IPS DF 6.9 (cell line): Measurements from ENCODE around the gene WDFY4.

Source experiments
- DNase-seq: peaks from one replicate; pipeline ENCODE4 v3.0.0-alpha.2; 2013; ENCODE audit warnings: low read depth, low spot score
- H3K27ac ChIP-seq: one replicate; pipeline ENCODE4 v1.5.1; 2013; ENCODE audit warnings: low read length, control low read depth
- H3K27me3 ChIP-seq: 2 replicates; pipeline ENCODE4 v1.6.1; 2013; ENCODE audit warnings: mild to moderate bottlenecking, low read length; ENCODE audit not compliant: control insufficient read depth, insufficient read depth
- H3K36me3 ChIP-seq: 2 replicates; pipeline ENCODE4 v1.6.1; 2013; ENCODE audit warnings: low read length; ENCODE audit not compliant: control insufficient read depth, insufficient read depth
- H3K4me1 ChIP-seq: 2 replicates; pipeline ENCODE4 v1.6.1; 2013; ENCODE audit warnings: low read length; ENCODE audit not compliant: control insufficient read depth, insufficient read depth
- H3K4me3 ChIP-seq: 2 replicates; pipeline ENCODE4 v1.5.1; 2013; ENCODE audit warnings: mild to moderate bottlenecking, low read length
- H3K9me3 ChIP-seq: 2 replicates; pipeline ENCODE4 v1.6.1; 2013; ENCODE audit warnings: low read length, inconsistent platforms; ENCODE audit not compliant: control insufficient read depth, insufficient read depth
- WGBS: extraction: QIAGEN DNeasy Blood & Tissue Kit; methylation state at CpG from one replicate; pipeline ENCODE4 v1.1.7; 2013; ENCODE audit warnings: mixed read lengths, missing lambda C conversion rate; ENCODE audit not compliant: insufficient read length, insufficient coverage; 5-methylcytosine and 5-hydroxymethylcytosine counted together

Gene WDFY4

DNA sequence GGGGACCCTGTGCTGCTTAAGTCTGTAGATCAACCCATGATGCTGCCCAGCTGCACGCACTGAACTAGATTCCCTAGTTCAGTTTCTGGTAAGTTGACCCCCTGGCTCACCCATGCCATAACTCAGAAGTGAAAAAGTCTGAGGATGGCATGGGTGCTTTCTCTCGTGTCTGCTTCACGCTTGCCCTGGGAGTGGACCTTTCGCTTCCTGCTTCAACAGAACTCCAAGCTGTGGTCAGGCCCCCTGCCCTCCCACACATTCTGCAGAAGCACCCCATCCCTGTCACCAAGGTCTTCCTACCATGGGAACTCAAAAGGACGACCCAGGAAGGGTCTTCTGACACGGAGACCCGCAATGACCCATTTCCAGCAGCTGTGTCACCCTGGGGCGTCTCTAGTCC, 215.1 kb downstream of the WDFY4 start:
- Histone ChIP-seq H3K36me3 (no peaks in the 10 kb centered on the region), H3K27me3 (no peaks in the 10 kb centered on the region), H3K4me1 (no peaks in the 10 kb centered on the region), H3K27ac (no peak overlapping the region), H3K9me3 (no peaks in the 10 kb centered on the region), H3K4me3 (no peak overlapping the region)
- no peak for DNase-seq
- WGBS: no CpG with 5 or more reads among the region's 8 CpGs

DNA sequence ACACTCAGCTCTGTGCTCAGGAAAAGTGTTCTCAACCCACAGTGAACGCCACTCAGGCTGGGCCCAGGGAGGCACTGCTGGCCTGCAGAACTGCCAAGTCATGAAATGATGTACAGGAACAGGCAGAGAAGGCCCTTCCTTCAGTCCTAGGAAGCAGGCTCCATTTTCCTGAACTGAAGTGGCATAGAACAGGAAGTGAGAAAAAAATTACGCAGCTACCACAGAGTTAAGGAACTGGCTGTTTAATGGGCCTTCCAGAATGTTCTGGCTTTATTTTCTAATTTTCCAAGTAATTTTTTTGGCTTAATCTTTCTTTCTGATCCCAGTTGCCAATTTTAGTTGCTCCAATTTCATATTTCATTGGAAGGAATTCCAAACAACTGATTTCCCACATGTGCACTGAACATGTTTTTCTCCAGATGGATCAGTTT, 215.7 kb downstream of the WDFY4 start:
- no peaks in the 10 kb centered on the region for H3K9me3 ChIP-seq
- no peaks in the 10 kb centered on the region for H3K36me3 ChIP-seq
- no peaks in the 10 kb centered on the region for H3K4me1 ChIP-seq
- no peaks in the 10 kb centered on the region for H3K27me3 ChIP-seq
- no peak for DNase-seq
- WGBS: no CpG with 5 or more reads among the region's 2 CpGs
- no peak overlapping the region for H3K4me3 ChIP-seq
- no peak overlapping the region for H3K27ac ChIP-seq

DNA sequence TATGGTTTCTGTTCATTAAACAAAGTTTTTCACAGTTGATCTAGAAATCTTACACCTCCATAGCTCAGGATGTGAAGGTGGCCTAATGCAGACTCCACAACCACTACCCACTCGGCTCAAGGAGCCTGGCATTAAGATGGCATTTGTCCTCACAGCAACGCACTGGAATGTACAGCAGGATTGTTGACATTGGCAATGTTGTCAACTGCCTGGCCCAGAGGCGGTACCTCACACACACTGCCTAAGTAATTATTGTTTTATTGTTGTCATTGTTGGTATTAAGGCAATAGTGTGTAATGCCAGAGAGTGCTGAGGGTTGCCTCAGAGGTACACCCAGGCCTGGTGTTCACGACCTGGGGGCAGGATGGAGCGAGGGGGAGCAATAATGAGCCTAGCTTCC, 216.6 kb downstream of the WDFY4 start:
- Histone ChIP-seq H3K27me3 (no peaks in the 10 kb centered on the region), H3K27ac (no peak overlapping the region)

DNA sequence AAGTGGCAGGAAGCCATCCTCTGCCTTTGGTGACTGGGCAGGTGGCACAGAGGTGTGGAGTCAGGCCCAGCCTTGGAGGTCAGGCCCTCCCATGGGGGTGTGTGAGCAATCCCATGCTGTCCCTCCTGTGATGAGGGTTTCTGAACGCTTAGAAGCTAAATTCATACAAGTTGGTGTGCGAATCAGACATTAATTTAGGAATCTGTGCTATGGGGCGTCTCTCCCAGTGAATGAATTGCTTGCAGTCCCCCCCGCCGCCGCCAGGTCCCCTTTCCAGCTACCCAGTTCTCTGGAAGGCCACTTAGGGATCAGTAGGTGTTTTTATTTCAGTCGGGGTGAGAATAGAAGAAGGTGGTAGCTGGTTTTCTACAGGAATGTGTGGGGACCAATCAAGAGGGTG, 217.4 kb downstream of the WDFY4 start:
- WGBS: no CpG with 5 or more reads among the region's 7 CpGs
- Histone ChIP-seq H3K4me1 (no peaks in the 10 kb centered on the region), H3K27ac (no peak overlapping the region), H3K4me3 (no peak overlapping the region), H3K9me3 (no peaks in the 10 kb centered on the region), H3K27me3 (no peaks in the 10 kb centered on the region), H3K36me3 (no peaks in the 10 kb centered on the region)
- DNase-seq: no peak

More for the DNA sequence above, 216.6 kb downstream of the WDFY4 start:
- Histone ChIP-seq H3K36me3 (no peaks in the 10 kb centered on the region), H3K4me3 (no peak overlapping the region), H3K9me3 (no peaks in the 10 kb centered on the region), H3K4me1 (no peaks in the 10 kb centered on the region)
- DNase-seq: no peak
- no CpG with 5 or more reads among the region's 5 CpGs for WGBS

DNA sequence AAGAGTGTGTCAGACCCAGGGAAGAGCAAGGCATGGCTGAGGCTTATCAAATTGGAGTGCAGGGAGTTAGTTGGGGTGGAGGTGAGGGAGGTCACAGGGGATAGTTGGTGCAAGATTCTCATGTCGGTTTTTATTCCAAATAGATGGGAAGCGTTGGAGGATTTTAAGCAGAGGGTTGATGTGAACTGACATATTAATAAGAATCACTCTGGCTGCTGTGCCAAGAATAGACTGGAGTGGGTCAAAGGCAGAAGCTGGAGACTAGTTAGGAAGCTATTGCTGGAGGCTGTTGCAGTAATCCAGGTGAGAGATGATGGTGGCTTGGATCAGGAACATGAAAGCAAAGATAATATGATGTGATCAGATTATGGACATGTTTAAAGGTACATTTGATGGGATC, 218.5 kb downstream of the WDFY4 start:
- Histone ChIP-seq H3K27ac (no peak overlapping the region), H3K4me1 (no peaks in the 10 kb centered on the region), H3K9me3 (no peaks in the 10 kb centered on the region), H3K27me3 (no peaks in the 10 kb centered on the region), H3K36me3 (no peaks in the 10 kb centered on the region), H3K4me3 (no peak overlapping the region)
- DNase-seq: no peak
- no CpG with 5 or more reads among the region's 2 CpGs for WGBS

DNA sequence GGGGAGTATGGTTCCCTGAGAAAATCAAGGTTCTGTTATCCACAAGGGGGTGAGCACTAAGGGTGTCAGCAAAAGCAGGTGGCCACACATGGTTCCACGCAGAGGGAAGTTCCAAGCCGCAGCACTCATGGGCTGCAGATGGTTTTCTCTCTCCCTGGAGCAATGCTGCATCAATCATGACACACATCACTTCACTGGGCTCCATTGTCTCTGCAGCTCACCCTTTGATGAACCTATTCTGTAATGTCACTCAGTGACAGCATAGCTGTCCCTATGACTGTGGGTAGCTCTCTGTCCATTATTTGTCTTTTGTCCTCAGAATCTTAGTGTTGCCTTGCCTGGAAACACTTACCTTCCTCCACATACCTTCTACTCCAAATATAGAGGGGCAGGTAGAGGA, 220.2 kb downstream of the WDFY4 start:
- H3K27me3 ChIP-seq: no peaks in the 10 kb centered on the region
- DNase-seq: no peak
- no peak overlapping the region for H3K27ac ChIP-seq
- no peaks in the 10 kb centered on the region for H3K9me3 ChIP-seq
- no peak overlapping the region for H3K4me3 ChIP-seq
- H3K36me3 ChIP-seq: no peaks in the 10 kb centered on the region
- no peaks in the 10 kb centered on the region for H3K4me1 ChIP-seq
- no CpG with 5 or more reads among the region's 2 CpGs for WGBS

DNA sequence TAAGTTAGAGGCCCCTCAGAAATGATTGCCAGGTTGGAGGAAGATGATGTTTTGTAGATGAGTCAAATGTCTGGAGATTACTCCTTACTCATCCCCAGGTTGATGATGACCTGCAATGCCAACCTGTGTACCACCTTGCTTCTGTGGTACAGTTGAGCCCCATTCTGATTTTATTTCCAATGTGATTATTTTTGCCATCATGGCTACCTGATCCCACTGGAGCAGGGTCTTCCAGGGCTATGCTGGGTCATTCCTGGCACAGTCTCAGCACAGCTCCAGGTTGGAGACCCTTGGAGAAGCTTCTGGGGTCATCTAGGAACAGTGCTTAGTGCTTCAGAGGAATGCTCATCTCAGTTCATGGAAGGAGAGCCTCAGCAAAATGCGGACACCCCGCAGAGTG, 220.6 kb downstream of the WDFY4 start:
- no peaks in the 10 kb centered on the region for H3K27me3 ChIP-seq
- WGBS: no CpG with 5 or more reads among the region's 2 CpGs
- no peaks in the 10 kb centered on the region for H3K9me3 ChIP-seq
- no peak for DNase-seq
- no peaks in the 10 kb centered on the region for H3K4me1 ChIP-seq
- H3K27ac ChIP-seq: no peak overlapping the region
- no peak overlapping the region for H3K4me3 ChIP-seq
- no peaks in the 10 kb centered on the region for H3K36me3 ChIP-seq

DNA sequence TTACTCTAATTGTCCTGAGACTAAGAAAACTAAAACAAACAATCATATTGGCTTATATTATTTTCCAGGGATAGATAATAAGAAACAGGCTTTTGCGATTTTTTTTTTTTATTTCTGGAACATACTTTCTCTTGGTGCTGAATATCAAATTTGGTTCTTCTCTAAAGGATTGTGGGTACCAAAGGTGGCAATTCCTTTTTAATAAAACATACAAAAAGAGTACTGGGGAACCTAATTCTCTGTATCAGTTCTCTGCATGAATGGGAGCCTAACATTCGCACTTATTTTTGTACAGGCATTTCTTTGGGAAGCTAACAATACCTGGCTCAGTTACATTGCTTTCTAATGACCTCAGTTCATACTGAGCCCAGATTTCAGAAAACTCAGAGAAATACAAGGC, 222.2 kb downstream of the WDFY4 start:
- no CpG with 5 or more reads among the region's 2 CpGs for WGBS
- Histone ChIP-seq H3K27ac (no peak overlapping the region), H3K4me3 (no peak overlapping the region), H3K9me3 (no peaks in the 10 kb centered on the region), H3K4me1 (no peaks in the 10 kb centered on the region), H3K36me3 (no peaks in the 10 kb centered on the region), H3K27me3 (no peaks in the 10 kb centered on the region)
- DNase-seq: no peak

DNA sequence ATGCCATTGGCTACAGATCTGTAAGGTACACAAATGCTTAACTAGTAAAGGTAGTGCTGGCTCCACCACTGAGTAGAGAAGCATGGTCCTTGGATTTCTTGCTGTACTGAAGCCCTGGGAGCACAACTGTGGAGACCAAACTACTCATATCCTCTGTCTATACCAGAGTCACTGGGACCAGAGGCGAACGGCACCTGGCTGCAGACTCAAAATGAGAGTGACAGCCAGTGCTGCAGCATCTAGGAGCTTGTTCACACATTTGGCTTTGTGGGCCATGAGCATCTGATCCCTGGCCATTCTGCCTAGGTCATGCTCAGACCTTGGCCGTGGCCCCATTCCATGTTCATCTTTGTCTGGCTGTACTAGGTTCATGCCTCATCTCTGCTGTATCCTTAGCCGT, 223.1 kb downstream of the WDFY4 start:
- no peak overlapping the region for H3K27ac ChIP-seq
- no peaks in the 10 kb centered on the region for H3K9me3 ChIP-seq
- no CpG with 5 or more reads among the region's 4 CpGs for WGBS
- DNase-seq: no peak
- no peak overlapping the region for H3K4me3 ChIP-seq
- no peaks in the 10 kb centered on the region for H3K4me1 ChIP-seq
- H3K27me3 ChIP-seq: no peaks in the 10 kb centered on the region
- H3K36me3 ChIP-seq: no peaks in the 10 kb centered on the region

DNA sequence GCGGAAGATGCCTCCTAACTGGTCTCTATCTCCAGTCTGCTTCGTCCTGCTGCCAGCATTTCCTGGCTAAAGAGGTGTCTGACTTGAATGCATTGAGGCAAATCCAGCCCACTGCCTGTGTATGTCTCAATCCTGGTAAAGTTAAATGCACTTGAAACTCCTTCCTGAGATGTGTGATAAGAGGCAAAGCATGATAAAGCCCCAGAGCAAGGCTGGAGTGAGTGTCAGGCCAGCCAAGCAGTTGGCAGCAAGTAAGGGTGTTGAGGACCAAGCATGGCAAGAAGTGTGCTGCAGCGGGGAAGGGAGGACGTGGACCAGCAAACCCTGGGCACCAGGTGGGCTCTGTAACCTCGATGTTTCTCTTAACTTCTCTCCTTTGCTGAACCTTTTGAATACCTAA, 225.9 kb downstream of the WDFY4 start:
- no peak for DNase-seq
- no peaks in the 10 kb centered on the region for H3K27me3 ChIP-seq
- H3K27ac ChIP-seq: no peak overlapping the region
- H3K36me3 ChIP-seq: no peaks in the 10 kb centered on the region
- H3K9me3 ChIP-seq: no peaks in the 10 kb centered on the region
- no CpG with 5 or more reads among the region's 5 CpGs for WGBS
- H3K4me1 ChIP-seq: no peaks in the 10 kb centered on the region
- no peak overlapping the region for H3K4me3 ChIP-seq

DNA sequence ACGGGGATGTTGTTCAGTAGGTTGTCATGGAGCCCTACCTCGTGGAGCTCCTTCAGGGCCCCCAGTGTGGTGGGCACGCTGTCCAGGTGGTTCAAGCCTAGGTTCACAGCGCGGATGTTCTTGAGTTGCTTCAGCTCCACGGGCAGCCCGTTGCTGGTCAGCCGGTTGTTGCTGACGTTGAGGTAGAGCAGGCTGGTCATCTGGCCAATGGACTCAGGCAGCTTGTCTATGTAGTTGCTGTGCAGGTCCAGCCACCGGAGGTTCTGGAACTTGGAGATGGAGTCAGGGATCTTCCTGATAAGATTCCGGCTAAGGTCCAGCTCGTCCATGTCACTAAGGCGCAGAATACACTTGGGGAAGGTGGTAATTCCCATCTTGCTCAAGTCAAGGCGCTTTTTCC, 229.0 kb downstream of the WDFY4 start:
- H3K36me3 ChIP-seq: no peaks in the 10 kb centered on the region
- no peaks in the 10 kb centered on the region for H3K9me3 ChIP-seq
- no peak for DNase-seq
- H3K4me3 ChIP-seq: no peak overlapping the region
- H3K27me3 ChIP-seq: no peaks in the 10 kb centered on the region
- WGBS: no CpG with 5 or more reads among the region's 14 CpGs
- H3K4me1 ChIP-seq: no peaks in the 10 kb centered on the region
- H3K27ac ChIP-seq: no peak overlapping the region
